HEK293T (cell line): ENCODE results near the gene TMCC2.
"Not testable (repeated sequence)": the region's sequence is repeated elsewhere in the genome, so short reads cannot be mapped to it uniquely, and the experiment has no call there.

ENCODE experiments used
- CTCF ChIA-PET: fragments of 350-600 bp; formaldehyde crosslinking; extraction: SDS; loops from one replicate; lab custom pipeline; 2021; ENCODE audit warnings: antibody characterized with exemption, inconsistent platforms; lab: Yijun Ruan, JAX
- POLR2A ChIA-PET: fragments of 350-600 bp; formaldehyde crosslinking; extraction: SDS; loops from one replicate; lab custom pipeline; 2020; ENCODE audit warnings: antibody characterized with exemption, inconsistent platforms; lab: Yijun Ruan, JAX
- DNase-seq: peaks from one replicate; pipeline ENCODE4 v3.0.0; 2012; ENCODE audit warnings: mixed read lengths; ENCODE audit errors: extremely low spot score
- ARNT ChIP-seq: fragments of 450-650 bp; IDR thresholded peaks from 2 replicates; pipeline ENCODE4 v1.6.1; 2017; ENCODE audit warnings: mild to moderate bottlenecking
- BHLHE40 ChIP-seq: fragments of 450-650 bp; IDR thresholded peaks from 2 replicates; pipeline ENCODE4 v1.6.1; 2016; ENCODE audit warnings: mild to moderate bottlenecking, moderate library complexity, borderline replicate concordance
- CTBP1 ChIP-seq: fragments of 450-650 bp; IDR thresholded peaks from 2 replicates; pipeline ENCODE4 v1.6.1; 2016; ENCODE audit warnings: borderline replicate concordance
- ELF4 ChIP-seq: fragments of 450-650 bp; IDR thresholded peaks from 2 replicates; pipeline ENCODE4 v1.6.1; 2017; ENCODE audit warnings: antibody characterized with exemption
- FOXA1 ChIP-seq: fragments of 450-650 bp; IDR thresholded peaks from 2 replicates; pipeline ENCODE4 v1.6.1; 2016; ENCODE audit warnings: mild to moderate bottlenecking
- FOXK2 ChIP-seq: fragments of 450-650 bp; IDR thresholded peaks from 2 replicates; pipeline ENCODE4 v1.6.1; 2016; ENCODE audit warnings: mild to moderate bottlenecking
- FOXM1 ChIP-seq: fragments of 450-650 bp; IDR thresholded peaks from 2 replicates; pipeline ENCODE4 v1.6.1; 2017; ENCODE audit warnings: mild to moderate bottlenecking, borderline replicate concordance
- HDGF ChIP-seq: fragments of 450-650 bp; IDR thresholded peaks from 2 replicates; pipeline ENCODE4 v1.6.1; 2017; ENCODE audit warnings: antibody characterized with exemption, borderline replicate concordance
- L3MBTL2 ChIP-seq: fragments of 450-650 bp; conservative IDR thresholded peaks from 2 replicates; pipeline ENCODE4 v1.6.1; 2016; ENCODE audit warnings: mild to moderate bottlenecking
- LEF1 ChIP-seq: fragments of 450-650 bp; IDR thresholded peaks from 2 replicates; pipeline ENCODE4 v1.6.1; 2017; ENCODE audit warnings: mild to moderate bottlenecking, borderline replicate concordance
- NFRKB ChIP-seq: fragments of 450-650 bp; IDR thresholded peaks from 2 replicates; pipeline ENCODE4 v1.6.1; 2016; ENCODE audit warnings: mild to moderate bottlenecking, moderate library complexity
- PKNOX1 ChIP-seq: fragments of 450-650 bp; IDR thresholded peaks from 2 replicates; pipeline ENCODE4 v1.6.1; 2016
- SP1 ChIP-seq: fragments of 450-650 bp; IDR thresholded peaks from 2 replicates; pipeline ENCODE4 v1.6.1; 2017
- SUZ12 ChIP-seq: fragments of 450-650 bp; IDR thresholded peaks from 2 replicates; pipeline ENCODE4 v1.6.1; 2016; ENCODE audit warnings: mild to moderate bottlenecking
- TARDBP ChIP-seq: fragments of 450-650 bp; IDR thresholded peaks from 2 replicates; pipeline ENCODE4 v1.6.1; 2016
- ZNF384 ChIP-seq: fragments of 450-650 bp; IDR thresholded peaks from 2 replicates; pipeline ENCODE4 v1.6.1; 2016

The TMCC2 gene

GRCh38 chr1:205273551-205273982 is 45.8 kb downstream of the TMCC2 start:
- TF ChIP-seq NFRKB (no peak), TARDBP (no peak), PKNOX1 (no peak), ZNF384 (no peak), L3MBTL2 (no peak), FOXK2 (no peak), FOXA1 (no peak), CTBP1 (no peak), BHLHE40 (no peak), FOXM1 (no peak)
- peak; percentile 95 for DNase-seq
- ChIA-PET POLR2A (interaction anchor here (0.7 to 3.2 kb wide), 2 partner anchors 41 to 51 kb away, joined by 3 to 18 read pairs; no protein-coding TSS in a partner anchor), CTCF (interaction anchor here (0.5 to 11.1 kb wide), 21 partner anchors 9 to 212 kb away, joined by 3 to 235 read pairs (median 5); partner anchors contain the start of genes NUAK2 and TMCC2)

GRCh38 chr1:205274041-205274691 is 46.4 kb downstream of the TMCC2 start:
- ChIA-PET CTCF (interaction anchor here (0.5 to 11.1 kb wide), 20 partner anchors 8 to 211 kb away, joined by 3 to 235 read pairs (median 4); partner anchors contain the start of genes NUAK2 and TMCC2), POLR2A (interaction anchor here (0.7 to 3.2 kb wide), 2 partner anchors 40 to 50 kb away, joined by 3 to 18 read pairs; no protein-coding TSS in a partner anchor)
- TF ChIP-seq ARNT = no peak
- TF ChIP-seq FOXM1 = no peak
- no peak for TF ChIP-seq ELF4
- no peak for TF ChIP-seq SP1
- TF ChIP-seq SUZ12 = no peak
- no peak for TF ChIP-seq PKNOX1
- TF ChIP-seq LEF1 = no peak
- no peak for TF ChIP-seq CTBP1
- no peak for TF ChIP-seq FOXK2
- no peak for TF ChIP-seq HDGF
- DNase-seq = no peak

GRCh38 chr1:205275133-205275532 is 47.4 kb downstream of the TMCC2 start:
- DNase-seq = no peak
- ChIA-PET POLR2A (interaction anchor here (3.2 kb wide), 1 partner anchor 50 kb away, joined by 18 read pairs; no protein-coding TSS in a partner anchor), CTCF (interaction anchor here (11.1 kb wide), 1 partner anchor 52 kb away, joined by 235 read pairs; the partner anchor contains the start of gene NUAK2)
- TF ChIP-seq ZNF384 = no peak
- no peak for TF ChIP-seq ARNT
- TF ChIP-seq FOXK2 = no peak
- TF ChIP-seq LEF1 = no peak
- no peak for TF ChIP-seq CTBP1
- TF ChIP-seq FOXA1 = no peak
- no peak for TF ChIP-seq SUZ12
- no peak for TF ChIP-seq L3MBTL2
- TF ChIP-seq HDGF = no peak
- TF ChIP-seq SP1 = no peak
- TF ChIP-seq FOXM1 = no peak
- no peak for TF ChIP-seq NFRKB
- no peak for TF ChIP-seq BHLHE40
- no peak for TF ChIP-seq ELF4
- no peak for TF ChIP-seq TARDBP
- no peak for TF ChIP-seq PKNOX1

- DNase-seq = no peak
- no peak for TF ChIP-seq ARNT
- ChIA-PET CTCF (interaction anchor here (11.1 kb wide), 1 partner anchor 51 kb away, joined by 235 read pairs; the partner anchor contains the start of gene NUAK2), POLR2A (no interaction called here)
Observed at GRCh38 chr1:205275916-205276688, 48.4 kb downstream of the TMCC2 start.

- no peak for DNase-seq
- CTCF ChIA-PET = interaction anchor here (1.8 to 11.1 kb wide), 2 partner anchors 47 to 51 kb away, joined by 5 to 235 read pairs; partner anchors contain the start of gene NUAK2
- no peak for TF ChIP-seq ARNT
- no peak for TF ChIP-seq FOXK2
- TF ChIP-seq FOXM1 = no peak
- no peak for TF ChIP-seq LEF1
- no peak for TF ChIP-seq SP1
- TF ChIP-seq SUZ12 = no peak
- no peak for TF ChIP-seq ELF4
- no peak for TF ChIP-seq FOXA1
- no peak for TF ChIP-seq HDGF
- TF ChIP-seq CTBP1 = no peak
- POLR2A ChIA-PET = no interaction called here
Observed at GRCh38 chr1:205276689-205277065, 48.9 kb downstream of the TMCC2 start.

GRCh38 chr1:205279986-205280385 is 52.2 kb downstream of the TMCC2 start:
- ChIA-PET POLR2A (no interaction called here), CTCF (no interaction called here)
- TF ChIP-seq FOXA1 (no peak), LEF1 (no peak)

GRCh38 chr1:205280666-205281395 is 53.1 kb downstream of the TMCC2 start:
- ChIA-PET CTCF (interaction anchor here (1.0 kb wide), 1 partner anchor 40 kb away, joined by 3 read pairs; the partner anchor contains the start of gene NUAK2), POLR2A (interaction anchor here (0.6 kb wide), 1 partner anchor 18 kb away, joined by 3 read pairs; no protein-coding TSS in a partner anchor)
- DNase-seq = not testable (repeated sequence)

More at GRCh38 chr1:205279986-205280385, 52.2 kb downstream of the TMCC2 start:
- no peak for DNase-seq
